Kidney (tissue), 14 donors: ENCODE data around the gene GATA3. TPM values are rescaled to one million over a fixed set of nuclear protein-coding genes. Genes with fewer than 3 reads are reported as not detected.

Experiments
- DNase-seq, 5 donors: peaks; one replicate each; pipeline ENCODE4 v3.0.0-alpha.2; 2013 to 2020
- FAIRE-seq: peaks from 2 replicates; lab custom pipeline; 2012; peaks lifted over from hg19 to GRCh38; lab: Jason Lieb, UNC
- H3K27ac ChIP-seq, 2 donors: one replicate each; pipeline ENCODE4 v1.7.0; 2013; ENCODE audit warnings: low read depth in 2 of 2, low read length in 2 of 2, inconsistent platforms in 1 of 2
- H3K27me3 ChIP-seq: one replicate; pipeline ENCODE4 v1.7.1; 2013; ENCODE audit warnings: low read length, inconsistent platforms; ENCODE audit not compliant: control insufficient read depth, insufficient read depth
- H3K36me3 ChIP-seq, 3 donors: one replicate each; pipeline versions ENCODE4 v1.7.0 to v1.7.1; 2013; ENCODE audit warnings: low read length in 3 of 3, control low read depth in 1 of 3, inconsistent platforms in 1 of 3; ENCODE audit not compliant: insufficient read depth in 3 of 3, control insufficient read depth in 2 of 3
- H3K4me1 ChIP-seq, 3 donors: one replicate each; pipeline versions ENCODE4 v1.7.0 to v1.7.1; 2013; ENCODE audit warnings: low read length in 3 of 3, inconsistent platforms in 1 of 3, low read depth in 1 of 3; ENCODE audit not compliant: control insufficient read depth in 2 of 3, insufficient read depth in 2 of 3
- H3K4me3 ChIP-seq, 3 donors: one replicate each; pipeline versions ENCODE4 v1.7.0 to v1.8.1; 2013; ENCODE audit warnings: low read length in 3 of 3, control low read depth in 1 of 3, inconsistent platforms in 1 of 3
- H3K9ac ChIP-seq, 3 donors: one replicate each; pipeline versions ENCODE4 v1.7.0 to v1.7.1; 2013; ENCODE audit warnings: low read length in 3 of 3, control low read depth in 1 of 3, inconsistent platforms in 1 of 3
- H3K9me3 ChIP-seq, 3 donors: one replicate each; pipeline versions ENCODE4 v1.7.0 to v1.7.1; 2013; ENCODE audit warnings: low read length in 3 of 3, control low read depth in 1 of 3, inconsistent platforms in 1 of 3; ENCODE audit not compliant: control insufficient read depth in 2 of 3, insufficient read depth in 1 of 3
- CTCF ChIP-seq: IDR thresholded peaks from 3 replicates; pipeline ENCODE4 v1.5.1; 2012; ENCODE audit warnings: mild to moderate bottlenecking, moderate library complexity, borderline replicate concordance; ENCODE audit not compliant: insufficient read depth; ENCODE audit errors: extremely low read depth
- intact Hi-C: fragments of 100-400 bp; cut with DNase I; formaldehyde crosslinking; loops from one replicate; pipeline ENCODE4 v1.11.1; 2022
- polyA plus RNA-seq: library from polyadenylated mRNA; stranded (reverse); fragments of 350-450 nt; fragmentation: Illumina TruSeq; extraction: RNeasy Lipid Tissue Mini Kit (QIAGEN cat#74804); gene quantifications from one replicate; pipeline ENCODE4 v1.2.3, GENCODE V29; 2014; ENCODE audit warnings: low read depth, low replicate concordance; ENCODE audit not compliant: insufficient read depth
- total RNA-seq: library from RNA; stranded (reverse); fragmentation: NEBNext Ultra II Directional; extraction: Animal tissue kit (Norgen Biotek cat#: 25700); gene quantifications from one replicate; pipeline ENCODE4 v1.2.1, GENCODE V29; 2021
- donor health status: control.
- donor health status: control.
- donor health status: control.
- donor health status: control.
- donor health status: control.
- donor health status: DM: yes; HTN: yes; CAD: no.
- donor health status: Normal renal cell carcinoma (clear cell type).

The GATA3 gene
- total and polyA plus RNA-seq, 2 donors from 2014 or later: 23.5 to 45.9 TPM

- peaks cover 27% of the 10 kb centered on the region for H3K27me3 ChIP-seq
- peak overlapping the region; percentile 26 to 48 (median 44) for H3K9ac ChIP-seq
- DNase-seq (peak; percentile 92 to 96 (median 94)), FAIRE-seq (no peak)
- peak overlapping the region; percentile 63 to 88 (median 68) for H3K4me3 ChIP-seq
- H3K36me3 ChIP-seq: no peaks in the 10 kb centered on the region
- intact Hi-C loops: no loop called here
- H3K9me3 ChIP-seq: no peaks in the 10 kb centered on the region
- peaks cover 0 to 12% (median 0%) of the 10 kb centered on the region in 3 donors for H3K4me1 ChIP-seq
- peak; percentile 73 for TF ChIP-seq CTCF
- H3K27ac ChIP-seq: peak overlapping the region; percentile 47 to 89
Measured at GRCh38 chr10:8053446-8054243, 843 bp upstream of the GATA3 start.

GRCh38 chr10:8054244-8054493 lies 319 bp upstream of the GATA3 start:
- TF ChIP-seq CTCF: no peak
- peaks cover 0 to 13% (median 0%) of the 10 kb centered on the region in 3 donors for H3K4me1 ChIP-seq

GRCh38 chr10:8055420-8056349 lies 1.2 kb downstream of the GATA3 start:
- intact Hi-C loops: no loop called here
- peak overlapping the region in 2 of 3 donors; percentile 60 to 79 for H3K9ac ChIP-seq
- FAIRE-seq: no peak

More at GRCh38 chr10:8054244-8054493, 319 bp upstream of the GATA3 start:
- intact Hi-C loops: no loop called here
- peak overlapping the region in 2 of 3 donors; percentile 26 to 44 for H3K9ac ChIP-seq
- H3K9me3 ChIP-seq: no peaks in the 10 kb centered on the region
- H3K36me3 ChIP-seq: no peaks in the 10 kb centered on the region
- H3K4me3 ChIP-seq: peak overlapping the region; percentile 63 to 88 (median 68)
- no peak for FAIRE-seq
- H3K27me3 ChIP-seq: peaks cover 28% of the 10 kb centered on the region
- peak overlapping the region; percentile 47 to 89 for H3K27ac ChIP-seq
- peak in 1 of 5 donors; percentile 78 for DNase-seq

More at GRCh38 chr10:8055420-8056349, 1.2 kb downstream of the GATA3 start:
- peak in 3 of 5 donors; percentile 27 to 52 (median 32) for DNase-seq
- H3K36me3 ChIP-seq: no peaks in the 10 kb centered on the region
- peaks cover 34% of the 10 kb centered on the region for H3K27me3 ChIP-seq
- peaks cover 0 to 11% (median 0%) of the 10 kb centered on the region in 3 donors for H3K4me1 ChIP-seq
- H3K27ac ChIP-seq: peak overlapping the region; percentile 71 to 83
- no peak for TF ChIP-seq CTCF
- no peaks in the 10 kb centered on the region for H3K9me3 ChIP-seq
- peak overlapping the region; percentile 48 to 66 (median 62) for H3K4me3 ChIP-seq
